DND-41 (cell line): Measurements from ENCODE around the gene IL2RA.

Experiments
- EZH2 ChIP-seq: IDR thresholded peaks from 3 replicates; pipeline ENCODE4 v1.6.1; 2012; ENCODE audit warnings: borderline replicate concordance, low read depth, mild to moderate bottlenecking, moderate library complexity, low read length, inconsistent platforms; ENCODE audit not compliant: severe bottlenecking
- TF ChIP-seq, protein P1 (sequence below): IDR thresholded peaks from 2 replicates; pipeline ENCODE4 v1.5.1; 2012; ENCODE audit warnings: borderline replicate concordance, low read length, moderate library complexity, mild to moderate bottlenecking; ENCODE audit not compliant: poor library complexity, severe bottlenecking; ENCODE audit errors: extremely low read depth

DNA sequence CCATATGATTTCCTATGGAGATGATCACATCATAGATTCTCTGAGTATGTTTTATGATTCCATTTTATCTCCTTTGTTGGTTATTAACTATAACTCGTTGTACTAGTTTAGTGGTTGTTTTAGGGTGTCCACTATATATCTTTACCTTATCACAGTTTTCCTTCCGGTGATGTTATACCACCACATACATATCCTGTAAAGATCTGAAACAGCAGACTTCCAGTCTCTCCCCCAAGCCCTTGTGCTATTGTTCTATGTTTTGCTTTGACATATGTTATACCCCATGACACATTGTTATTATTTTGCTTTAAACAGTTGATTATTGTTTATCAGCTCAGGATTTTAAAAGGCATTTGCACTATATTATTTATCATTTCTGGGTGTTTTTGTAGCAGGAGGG is 92.1 kb downstream of the IL2RA start:
- TF ChIP-seq, protein P1, sequence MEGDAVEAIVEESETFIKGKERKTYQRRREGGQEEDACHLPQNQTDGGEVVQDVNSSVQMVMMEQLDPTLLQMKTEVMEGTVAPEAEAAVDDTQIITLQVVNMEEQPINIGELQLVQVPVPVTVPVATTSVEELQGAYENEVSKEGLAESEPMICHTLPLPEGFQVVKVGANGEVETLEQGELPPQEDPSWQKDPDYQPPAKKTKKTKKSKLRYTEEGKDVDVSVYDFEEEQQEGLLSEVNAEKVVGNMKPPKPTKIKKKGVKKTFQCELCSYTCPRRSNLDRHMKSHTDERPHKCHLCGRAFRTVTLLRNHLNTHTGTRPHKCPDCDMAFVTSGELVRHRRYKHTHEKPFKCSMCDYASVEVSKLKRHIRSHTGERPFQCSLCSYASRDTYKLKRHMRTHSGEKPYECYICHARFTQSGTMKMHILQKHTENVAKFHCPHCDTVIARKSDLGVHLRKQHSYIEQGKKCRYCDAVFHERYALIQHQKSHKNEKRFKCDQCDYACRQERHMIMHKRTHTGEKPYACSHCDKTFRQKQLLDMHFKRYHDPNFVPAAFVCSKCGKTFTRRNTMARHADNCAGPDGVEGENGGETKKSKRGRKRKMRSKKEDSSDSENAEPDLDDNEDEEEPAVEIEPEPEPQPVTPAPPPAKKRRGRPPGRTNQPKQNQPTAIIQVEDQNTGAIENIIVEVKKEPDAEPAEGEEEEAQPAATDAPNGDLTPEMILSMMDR: no peak
- TF ChIP-seq EZH2: no peak
